RWPE1 (cell line): Measurements from ENCODE around the gene OR2K2.
A peak's percentile ranks its signal among the peaks of the same experiment; 100 is the strongest.
"Not testable (repeated sequence)": the region's sequence is repeated elsewhere in the genome, so short reads cannot be mapped to it uniquely, and the experiment has no call there.

Source experiments
- CTCF ChIA-PET: fragments of 350-600 bp; sonication (Branson Sonifier 250); formaldehyde crosslinking; extraction: SDS; loops from one replicate; lab custom pipeline; 2021; lab: Yijun Ruan, JAX
- POLR2A ChIA-PET: fragments of 400-600 bp; formaldehyde crosslinking; extraction: SDS; loops from one replicate; lab custom pipeline; 2020; ENCODE audit warnings: antibody characterized with exemption; ENCODE audit not compliant: low non-redundant PET; lab: Yijun Ruan, JAX
- DNase-seq: peaks from one replicate; pipeline ENCODE4 v3.0.0; 2012; ENCODE audit warnings: low spot score
- H3K27ac ChIP-seq: fragments of 450-650 bp; 2 replicates; pipeline ENCODE4 v1.5.1; 2017
- CTCF ChIP-seq: fragments of 450-650 bp; conservative IDR thresholded peaks from 2 replicates; pipeline ENCODE4 v1.5.1; 2017; ENCODE audit warnings: low read depth, mild to moderate bottlenecking

Gene OR2K2

GRCh38 chr9:111320631-111321030, 9.4 kb downstream of the OR2K2 start:
- no peak overlapping the region for H3K27ac ChIP-seq
- ChIA-PET POLR2A (no interaction called here), CTCF (interaction anchor here (0.5 kb wide), 1 partner anchor 8 kb away, joined by 4 read pairs; no protein-coding TSS in a partner anchor)
- TF ChIP-seq CTCF = no peak
- DNase-seq = no peak

GRCh38 chr9:111316796-111317195, 13.2 kb downstream of the OR2K2 start:
- TF ChIP-seq CTCF = no peak
- ChIA-PET POLR2A (no interaction called here), CTCF (interaction anchor here (0.6 kb wide), 1 partner anchor 26 kb away, joined by 3 read pairs; no protein-coding TSS in a partner anchor)
- DNase-seq = no peak
- no peak overlapping the region for H3K27ac ChIP-seq

- H3K27ac ChIP-seq = no peak overlapping the region
- no peak for TF ChIP-seq CTCF
- DNase-seq = no peak
- ChIA-PET CTCF (interaction anchor here (0.6 kb wide), 1 partner anchor 458 kb away, joined by 5 read pairs; no protein-coding TSS in a partner anchor), POLR2A (no interaction called here)
Measured at GRCh38 chr9:111305914-111306313, 24.1 kb downstream of the OR2K2 start.

GRCh38 chr9:111304000-111304399, 26.0 kb downstream of the OR2K2 start:
- DNase-seq, CTCF ChIA-PET, H3K27ac ChIP-seq, POLR2A ChIA-PET: not testable (repeated sequence)

GRCh38 chr9:111301195-111301594, 28.8 kb downstream of the OR2K2 start:
- no peak for DNase-seq
- no peak overlapping the region for H3K27ac ChIP-seq
- ChIA-PET POLR2A (no interaction called here), CTCF (interaction anchor here (0.7 to 1.8 kb wide), 2 partner anchors 265 to 1212 kb away, joined by 3 to 5 read pairs; no protein-coding TSS in a partner anchor)
- TF ChIP-seq CTCF = no peak

- no peak overlapping the region for H3K27ac ChIP-seq
- POLR2A ChIA-PET = no interaction called here
- CTCF ChIA-PET = interaction anchor here (0.6 to 1.0 kb wide), 5 partner anchors 10 to 875 kb away, joined by 3 to 6 read pairs (median 3); no protein-coding TSS in a partner anchor
- no peak for TF ChIP-seq CTCF
- DNase-seq = no peak
Measured at GRCh38 chr9:111300140-111300735, 29.8 kb downstream of the OR2K2 start.

- POLR2A ChIA-PET, DNase-seq, H3K27ac ChIP-seq: not testable (repeated sequence)
- CTCF ChIA-PET = interaction anchor here (0.6 to 1.0 kb wide), 4 partner anchors 10 to 874 kb away, joined by 3 to 5 read pairs (median 3); no protein-coding TSS in a partner anchor
- TF ChIP-seq CTCF = peak; percentile 28
Measured at GRCh38 chr9:111299599-111299966, 30.4 kb downstream of the OR2K2 start.
